Uterus (tissue), 2 donors: Measurements from ENCODE around the gene SFR1.

Experiments used
- CTCF ChIP-seq, 4 experiments: fragments of 200-600 bp in 2 of 4; fragments of 450-650 bp in 2 of 4; sonication (generic) in 2 of 4; IDR thresholded peaks; one replicate each; pipeline ENCODE4 v1.5.1; 2016 to 2019; ENCODE audit warnings: antibody characterized with exemption in 4 of 4, mild to moderate bottlenecking in 2 of 4, moderate library complexity in 1 of 4
- POLR2A ChIP-seq, 2 donors: fragments of 450-650 bp; IDR thresholded peaks; one replicate each; pipeline ENCODE4 v1.6.1; 2016; ENCODE audit warnings: antibody characterized with exemption in 2 of 2, mild to moderate bottlenecking in 1 of 2, moderate library complexity in 1 of 2

GRCh38 chr10:104089621-104090020, 32.4 kb upstream of the SFR1 start:
- TF ChIP-seq CTCF (IDR thresholded peaks at IDR 0.05) (no peak), POLR2A (IDR thresholded peaks at IDR 0.05) (no peak)
